H9 (cell line): Measurements from ENCODE around the gene TMSB10. TPM values are rescaled to one million over a fixed set of nuclear protein-coding genes. Genes with fewer than 3 reads are reported as not detected.

Experiments
- DNase-seq: peaks from one replicate; pipeline ENCODE4 v3.0.0-alpha.2; 2017
- H2AFZ ChIP-seq: one replicate; pipeline ENCODE4 v1.6.1; 2013; ENCODE audit warnings: mild to moderate bottlenecking, low read length, control low read depth, moderate library complexity
- H2AK5ac ChIP-seq: 2 replicates; pipeline ENCODE4 v1.6.1; 2013; ENCODE audit warnings: low read length, control low read depth, mixed read lengths; ENCODE audit not compliant: insufficient read length
- H2BK120ac ChIP-seq: one replicate; pipeline ENCODE4 v1.6.1; 2013; ENCODE audit warnings: low read depth, mild to moderate bottlenecking, low read length, control low read depth, inconsistent platforms; ENCODE audit not compliant: poor library complexity, severe bottlenecking
- H2BK12ac ChIP-seq: 2 replicates; pipeline ENCODE4 v1.6.1; 2013; ENCODE audit warnings: low read length, control low read depth, mixed read lengths, low read depth; ENCODE audit not compliant: insufficient read length
- H2BK15ac ChIP-seq: 2 replicates; pipeline ENCODE4 v1.6.1; 2013; ENCODE audit warnings: low read depth, low read length, control low read depth
- H2BK20ac ChIP-seq: one replicate; pipeline ENCODE4 v1.6.1; 2013; ENCODE audit warnings: low read depth, mild to moderate bottlenecking, low read length, control low read depth, inconsistent platforms; ENCODE audit not compliant: poor library complexity, severe bottlenecking
- H2BK5ac ChIP-seq: 2 replicates; pipeline ENCODE4 v1.6.1; 2013; ENCODE audit warnings: low read length, control low read depth, mixed read lengths; ENCODE audit not compliant: insufficient read length
- H3K14ac ChIP-seq: 2 replicates; pipeline ENCODE4 v1.6.1; 2013; ENCODE audit warnings: low read length, control low read depth; ENCODE audit not compliant: insufficient read depth
- H3K18ac ChIP-seq: 2 replicates; pipeline ENCODE4 v1.6.1; 2013; ENCODE audit warnings: low read depth, mild to moderate bottlenecking, mixed read lengths, low read length, control low read depth; ENCODE audit not compliant: insufficient read length
- H3K23ac ChIP-seq: 2 replicates; pipeline ENCODE4 v1.6.1; 2013; ENCODE audit warnings: low read length, control low read depth, mixed read lengths, low read depth; ENCODE audit not compliant: insufficient read length
- H3K23me2 ChIP-seq: 2 replicates; pipeline ENCODE4 v1.6.1; 2013; ENCODE audit warnings: low read depth, mild to moderate bottlenecking, mixed read lengths, low read length, control low read depth; ENCODE audit not compliant: insufficient read length, poor library complexity, severe bottlenecking
- H3K27ac ChIP-seq: 2 replicates; pipeline ENCODE4 v1.5.1; 2013; ENCODE audit warnings: low read length, control low read depth, mixed read lengths, low read depth; ENCODE audit not compliant: insufficient read length
- H3K27me3 ChIP-seq: 2 replicates; pipeline ENCODE4 v1.6.1; 2013; ENCODE audit warnings: low read length, control low read depth, inconsistent platforms; ENCODE audit not compliant: insufficient read depth
- H3K4ac ChIP-seq: 2 replicates; pipeline ENCODE4 v1.6.1; 2013; ENCODE audit warnings: low read depth, mild to moderate bottlenecking, control low read depth, inconsistent platforms, low read length, moderate library complexity
- H3K4me1 ChIP-seq: 2 replicates; pipeline ENCODE4 v1.6.1; 2013; ENCODE audit warnings: low read length, control low read depth, inconsistent platforms; ENCODE audit not compliant: insufficient read depth
- H3K4me2 ChIP-seq: 2 replicates; pipeline ENCODE4 v1.6.1; 2013; ENCODE audit warnings: low read length, control low read depth, mixed read lengths; ENCODE audit not compliant: insufficient read length, insufficient read depth
- H3K56ac ChIP-seq: 2 replicates; pipeline ENCODE4 v1.6.1; 2013; ENCODE audit warnings: low read depth, mild to moderate bottlenecking, mixed read lengths, low read length, control low read depth; ENCODE audit not compliant: insufficient read length
- H3K79me1 ChIP-seq: 2 replicates; pipeline ENCODE4 v1.6.1; 2013; ENCODE audit warnings: low read depth, mild to moderate bottlenecking, moderate library complexity, low read length, control low read depth, inconsistent platforms; ENCODE audit not compliant: insufficient read depth, poor library complexity, severe bottlenecking
- H3K79me2 ChIP-seq: 2 replicates; pipeline ENCODE4 v1.6.1; 2013; ENCODE audit warnings: low read length, control low read depth, inconsistent platforms; ENCODE audit not compliant: insufficient read depth
- H3K9ac ChIP-seq: 2 replicates; pipeline ENCODE4 v1.6.1; 2013; ENCODE audit warnings: low read length, control low read depth, mixed read lengths; ENCODE audit not compliant: insufficient read length; ENCODE audit errors: extremely low read depth
- H3K9me3 ChIP-seq: one replicate; pipeline ENCODE4 v1.6.1; 2013; ENCODE audit warnings: low read depth, low read length, inconsistent platforms; ENCODE audit not compliant: control insufficient read depth
- H3T11ph ChIP-seq: one replicate; pipeline ENCODE4 v1.6.1; 2013; ENCODE audit warnings: mild to moderate bottlenecking, low read length, control low read depth, inconsistent platforms
- H4K20me1 ChIP-seq: one replicate; pipeline ENCODE4 v1.6.1; 2013; ENCODE audit not compliant: control insufficient read depth, insufficient read length, insufficient read depth
- H4K5ac ChIP-seq: 2 replicates; pipeline ENCODE4 v1.6.1; 2013; ENCODE audit warnings: low read depth, mild to moderate bottlenecking, mixed read lengths, low read length, control low read depth; ENCODE audit not compliant: insufficient read length
- H4K8ac ChIP-seq: replicated peaks from 2 replicates; pipeline ENCODE4 v1.6.1; 2013; ENCODE audit warnings: low read length, control low read depth, mixed read lengths, low read depth; ENCODE audit not compliant: insufficient read length
- H4K91ac ChIP-seq: 2 replicates; pipeline ENCODE4 v1.6.1; 2013; ENCODE audit warnings: low read depth, mild to moderate bottlenecking, moderate library complexity, mixed read lengths, low read length, control low read depth; ENCODE audit not compliant: insufficient read length
- H3K27ac Mint-ChIP-seq, 3 experiments: 2 replicates in 2 of 3; 3 replicates in 1 of 3; pipeline ENCODE4 v1.8.0; 2020 to 2021; ENCODE audit warnings: mixed read lengths in 3 of 3, mild to moderate bottlenecking in 1 of 3, moderate library complexity in 1 of 3
- H3K27me3 Mint-ChIP-seq: 2 replicates; pipeline ENCODE4 v1.8.0; 2021; ENCODE audit warnings: low read depth, mild to moderate bottlenecking, moderate library complexity, mixed read lengths
- H3K36me3 Mint-ChIP-seq, 3 experiments: 2 replicates in 2 of 3; 3 replicates in 1 of 3; pipeline ENCODE4 v1.8.0; 2020 to 2021; ENCODE audit warnings: low read depth in 3 of 3, mixed read lengths in 3 of 3; ENCODE audit not compliant: insufficient read depth in 1 of 3
- H3K4me1 Mint-ChIP-seq, 2 experiments: 2 replicates each; pipeline ENCODE4 v1.8.0; 2020; ENCODE audit warnings: mixed read lengths in 2 of 2
- H3K4me3 Mint-ChIP-seq, 2 experiments: 2 replicates in 1 of 2; 3 replicates in 1 of 2; pipeline ENCODE4 v1.8.0; 2020 to 2021; ENCODE audit warnings: mild to moderate bottlenecking in 2 of 2, mixed read lengths in 2 of 2, moderate library complexity in 1 of 2
- H3K9me3 Mint-ChIP-seq, 2 experiments: 2 replicates in 1 of 2; 3 replicates in 1 of 2; pipeline ENCODE4 v1.8.0; 2020; ENCODE audit warnings: mild to moderate bottlenecking in 2 of 2, mixed read lengths in 2 of 2, moderate library complexity in 1 of 2
- CTCF ChIP-seq: fragments of 200-600 bp; sonication (generic); conservative IDR thresholded peaks from 3 replicates; pipeline ENCODE4 v1.8.0; 2021; ENCODE audit warnings: antibody characterized with exemption, mild to moderate bottlenecking
- WGBS: extraction: QIAGEN DNeasy Blood & Tissue Kit; methylation state at CpG from one replicate; pipeline ENCODE4 v1.1.7; 2013; ENCODE audit warnings: missing lambda C conversion rate, low lambda C conversion rate, mixed read lengths; ENCODE audit not compliant: insufficient read length; ENCODE audit errors: extremely low coverage; 5-methylcytosine and 5-hydroxymethylcytosine counted together
- total RNA-seq: library from RNA; stranded (reverse); gene quantifications from 2 replicates; pipeline ENCODE4 v1.2.1, GENCODE V29; 2021

Gene TMSB10
- total RNA-seq, 1 experiment from 2014 or later: 755 TPM

DNA sequence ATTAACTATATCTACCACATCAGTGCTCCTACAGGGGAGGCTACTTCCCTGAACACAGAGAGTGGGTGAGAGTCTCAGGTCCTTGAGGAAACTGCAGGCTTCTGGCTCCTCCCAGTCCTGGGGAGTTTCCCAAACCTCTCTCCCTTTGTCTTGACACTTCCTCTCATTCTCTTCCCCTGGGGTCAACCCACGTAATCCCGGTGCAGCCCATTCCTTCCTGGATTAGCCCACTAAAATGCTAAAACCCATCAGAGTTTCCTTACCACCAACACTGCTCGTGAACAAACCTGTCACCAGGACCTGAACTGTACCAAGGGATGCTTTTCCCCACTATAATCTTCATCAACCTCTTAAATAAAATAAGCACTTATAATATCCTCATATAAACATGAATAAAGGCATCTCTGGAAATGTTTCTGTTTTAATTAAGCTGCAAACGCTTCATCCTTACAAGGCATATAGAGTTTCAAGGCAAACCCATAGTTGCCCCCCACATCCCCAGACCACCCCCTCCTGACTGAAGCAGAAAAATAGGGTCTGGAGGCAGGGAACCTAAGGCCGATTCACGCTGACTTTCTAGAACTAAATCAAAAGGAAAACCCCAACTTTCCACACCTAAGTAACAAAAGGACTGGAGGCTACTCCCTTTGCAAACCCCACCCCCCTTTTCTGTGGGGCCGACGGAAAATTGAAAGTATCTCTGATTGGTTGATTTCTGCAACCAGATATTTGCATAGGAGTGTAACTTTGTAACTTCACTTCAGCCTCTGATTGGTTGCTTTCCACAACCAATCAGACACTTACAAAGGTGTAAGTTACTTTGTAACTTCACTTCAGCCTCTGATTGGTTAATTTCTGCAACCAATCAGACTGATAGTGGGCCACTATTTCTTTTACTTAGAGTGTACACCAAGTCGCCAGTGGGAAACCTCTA, 19.0 kb downstream of the TMSB10 start:
- H3K27me3 ChIP-seq: no peaks in the 10 kb centered on the region
- no peak overlapping the region for H2AFZ ChIP-seq
- H3K56ac ChIP-seq: no peak overlapping the region
- no peak overlapping the region for H3K27ac ChIP-seq
- no peak overlapping the region for H3K14ac ChIP-seq
- Mint-ChIP-seq H3K27me3 (peaks cover 12% of the 10 kb centered on the region), H3K9me3 (no peaks in the 10 kb centered on the region; a peak in 1 of 5 replicates), H3K4me3 (peak overlapping the region in 1 of 2 experiments; percentile 54; a peak in 2 of 5 replicates), H3K4me1 (peaks cover 28% of the 10 kb centered on the region in 2 experiments), H3K36me3 (no peaks in the 10 kb centered on the region), H3K27ac (peak overlapping the region; percentile 24 to 93 (median 53); a peak in 4 of 7 replicates)
- H2BK5ac ChIP-seq: no peak overlapping the region
- no peak overlapping the region for H2BK120ac ChIP-seq
- H2AK5ac ChIP-seq: no peak overlapping the region
- WGBS: no CpG with 5 or more reads among the region's 9 CpGs
- no peaks in the 10 kb centered on the region for H4K20me1 ChIP-seq
- H3K4me2 ChIP-seq: no peak overlapping the region
- H2BK12ac ChIP-seq: no peak overlapping the region
- H3K18ac ChIP-seq: no peak overlapping the region
- no peak overlapping the region for H4K8ac ChIP-seq
- DNase-seq: peak; percentile 67
- H3K9ac ChIP-seq: no peak overlapping the region
- H3K4ac ChIP-seq: no peak overlapping the region
- H4K91ac ChIP-seq: no peak overlapping the region
- H3K4me1 ChIP-seq: no peaks in the 10 kb centered on the region
- H3T11ph ChIP-seq: no peak overlapping the region
- no peaks in the 10 kb centered on the region for H3K79me2 ChIP-seq
- peaks cover 5% of the 10 kb centered on the region for H3K23me2 ChIP-seq
- H2BK20ac ChIP-seq: no peak overlapping the region
- no peaks in the 10 kb centered on the region for H3K79me1 ChIP-seq
- no peak overlapping the region for H2BK15ac ChIP-seq
- TF ChIP-seq CTCF: no peak
- H3K9me3 ChIP-seq: no peaks in the 10 kb centered on the region
- H3K23ac ChIP-seq: no peak overlapping the region
- H4K5ac ChIP-seq: no peak overlapping the region
